ENCODE measurements around the gene COL15A1. TPM values are rescaled to one million over a fixed set of nuclear protein-coding genes. Genes with fewer than 3 reads are reported as not detected.

COL15A1 gene
- total RNA-seq, 2 donors from 2014 or later, result 6.0 to 16.0 TPM

DNA sequence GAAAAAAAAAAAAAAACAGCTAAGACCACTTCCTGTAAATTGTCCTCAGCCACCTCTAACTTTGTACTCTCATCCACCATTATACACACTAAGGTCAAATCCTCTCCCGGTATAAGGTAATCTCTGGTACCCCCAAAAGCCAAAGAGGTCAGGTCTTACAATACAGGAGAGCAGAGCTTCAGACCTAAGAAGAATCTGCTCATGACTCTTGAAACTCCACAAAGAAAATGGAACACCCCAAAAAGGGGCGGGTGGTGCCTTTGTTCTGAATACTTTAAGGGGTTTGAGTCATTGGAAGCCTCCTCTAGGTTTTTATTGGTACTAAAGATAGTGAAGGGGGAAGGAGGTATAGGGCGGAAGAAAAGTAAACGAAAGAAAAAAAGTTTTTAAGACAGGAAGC, 69.8 kb downstream of the COL15A1 start:
- intact Hi-C loops (cut with DNase I), result no loop called here
- H3K27ac ChIP-seq, result no peak overlapping the region
- no peaks in the 10 kb centered on the region for H3K9me3 ChIP-seq
- H3K36me3 ChIP-seq, result no peaks in the 10 kb centered on the region
- TF ChIP-seq, protein P1, sequence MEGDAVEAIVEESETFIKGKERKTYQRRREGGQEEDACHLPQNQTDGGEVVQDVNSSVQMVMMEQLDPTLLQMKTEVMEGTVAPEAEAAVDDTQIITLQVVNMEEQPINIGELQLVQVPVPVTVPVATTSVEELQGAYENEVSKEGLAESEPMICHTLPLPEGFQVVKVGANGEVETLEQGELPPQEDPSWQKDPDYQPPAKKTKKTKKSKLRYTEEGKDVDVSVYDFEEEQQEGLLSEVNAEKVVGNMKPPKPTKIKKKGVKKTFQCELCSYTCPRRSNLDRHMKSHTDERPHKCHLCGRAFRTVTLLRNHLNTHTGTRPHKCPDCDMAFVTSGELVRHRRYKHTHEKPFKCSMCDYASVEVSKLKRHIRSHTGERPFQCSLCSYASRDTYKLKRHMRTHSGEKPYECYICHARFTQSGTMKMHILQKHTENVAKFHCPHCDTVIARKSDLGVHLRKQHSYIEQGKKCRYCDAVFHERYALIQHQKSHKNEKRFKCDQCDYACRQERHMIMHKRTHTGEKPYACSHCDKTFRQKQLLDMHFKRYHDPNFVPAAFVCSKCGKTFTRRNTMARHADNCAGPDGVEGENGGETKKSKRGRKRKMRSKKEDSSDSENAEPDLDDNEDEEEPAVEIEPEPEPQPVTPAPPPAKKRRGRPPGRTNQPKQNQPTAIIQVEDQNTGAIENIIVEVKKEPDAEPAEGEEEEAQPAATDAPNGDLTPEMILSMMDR (IDR thresholded peaks at IDR 0.05), result no peak
- H3K27me3 ChIP-seq, result no peaks in the 10 kb centered on the region
- H3K4me3 ChIP-seq, result no peak overlapping the region
- H3K9ac ChIP-seq (ENCODE audit: low read depth in 2 of 2, low read length in 2 of 2), result no peak overlapping the region
- DNase-seq, result no peak
- no peaks in the 10 kb centered on the region for H3K4me1 ChIP-seq

DNA sequence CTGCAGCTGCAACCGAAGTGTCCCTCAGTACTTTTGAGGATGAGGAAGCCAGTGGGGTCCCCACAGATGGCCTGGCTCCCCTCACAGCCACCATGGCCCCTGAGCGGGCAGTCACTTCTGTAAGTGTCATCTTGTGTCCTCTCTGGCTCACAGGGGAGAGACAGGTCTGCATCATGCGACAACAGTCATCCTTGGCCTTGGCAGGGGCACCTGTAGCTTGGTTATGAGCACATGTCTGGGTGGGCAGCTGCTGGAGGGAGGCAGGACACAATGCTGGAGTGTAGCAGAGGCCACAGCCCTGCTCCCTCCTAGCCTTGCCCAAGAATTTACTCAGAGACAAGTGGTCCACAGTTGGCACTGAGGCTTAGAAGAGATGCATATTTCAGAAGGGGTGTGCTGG, 71.7 kb downstream of the COL15A1 start:
- H3K9ac ChIP-seq (ENCODE audit: low read depth in 2 of 2, low read length in 2 of 2), result no peak overlapping the region
- no peaks in the 10 kb centered on the region for H3K27me3 ChIP-seq
- H3K9me3 ChIP-seq, result no peaks in the 10 kb centered on the region
- DNase-seq, result no peak
- H3K27ac ChIP-seq, result no peak overlapping the region
- no peak overlapping the region for H3K4me3 ChIP-seq
- H3K4me1 ChIP-seq, result no peaks in the 10 kb centered on the region
- no peaks in the 10 kb centered on the region for H3K36me3 ChIP-seq
- intact Hi-C loops (cut with DNase I), result no loop called here
- TF ChIP-seq, protein P1 (IDR thresholded peaks at IDR 0.05), result no peak

DNA sequence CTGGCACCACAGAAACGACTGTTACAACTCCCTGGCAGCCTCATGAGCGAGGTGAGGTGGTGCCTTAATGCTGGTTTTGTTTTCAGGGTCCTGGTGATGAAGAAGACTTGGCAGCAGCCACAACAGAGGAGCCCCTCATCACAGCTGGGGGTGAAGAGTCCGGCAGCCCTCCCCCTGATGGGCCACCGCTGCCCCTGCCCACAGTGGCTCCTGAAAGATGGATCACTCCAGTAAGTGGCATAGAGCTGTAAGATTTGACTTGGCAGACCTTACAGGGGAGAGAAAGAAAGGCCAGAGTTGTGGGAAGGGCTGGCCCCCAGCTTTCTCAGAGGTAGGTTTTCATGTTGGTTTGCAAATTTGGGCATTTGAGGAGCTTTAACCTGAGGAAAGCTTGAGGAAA, 72.2 kb downstream of the COL15A1 start:
- intact Hi-C loops (cut with DNase I), result no loop called here
- no peak overlapping the region for H3K9ac ChIP-seq (ENCODE audit: low read depth in 2 of 2, low read length in 2 of 2)
- peak; percentile 7 for DNase-seq
- no peaks in the 10 kb centered on the region for H3K4me1 ChIP-seq
- H3K4me3 ChIP-seq, result no peak overlapping the region
- H3K27ac ChIP-seq, result no peak overlapping the region
- no peaks in the 10 kb centered on the region for H3K27me3 ChIP-seq
- TF ChIP-seq, protein P1 (IDR thresholded peaks at IDR 0.05), result no peak
- H3K9me3 ChIP-seq, result no peaks in the 10 kb centered on the region
- no peaks in the 10 kb centered on the region for H3K36me3 ChIP-seq

DNA sequence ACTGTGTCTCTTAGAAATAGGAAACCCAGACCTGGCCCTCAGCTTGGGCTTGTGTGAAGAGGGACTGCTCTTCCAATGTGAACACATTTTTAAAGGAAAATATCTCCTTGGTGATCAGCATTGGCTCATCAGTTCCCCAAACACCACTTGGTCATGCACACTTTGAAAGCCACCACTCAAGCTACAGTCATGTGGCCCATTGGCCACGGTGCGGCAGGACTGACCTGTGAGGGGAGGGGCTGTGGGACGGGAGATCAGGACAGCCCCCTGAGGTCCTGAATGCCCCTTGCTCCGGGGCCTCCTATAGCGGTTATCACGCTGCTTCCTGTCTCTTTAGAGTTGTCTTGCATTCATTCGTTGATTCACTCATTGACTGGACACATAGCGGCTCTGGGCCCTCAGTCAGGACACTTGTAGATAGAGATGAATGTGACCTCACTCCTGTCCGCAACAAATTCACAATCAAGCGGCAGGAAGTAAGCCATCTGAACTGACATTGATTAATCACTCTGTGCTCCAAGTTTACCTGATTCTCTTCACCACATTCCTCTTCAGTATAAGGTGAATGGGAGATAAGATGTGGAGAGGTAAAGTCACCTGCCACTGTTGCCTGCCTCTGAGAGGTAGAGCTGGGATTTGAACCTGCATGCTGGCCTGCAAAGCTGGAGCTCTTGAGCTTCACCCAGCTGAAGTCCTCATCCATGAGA, 73.1 kb downstream of the COL15A1 start:
- Histone ChIP-seq H3K4me3 (no peak overlapping the region), H3K9ac (ENCODE audit: low read depth in 2 of 2, low read length in 2 of 2) (peak overlapping the region in 1 of 2 donors; percentile 17), H3K4me1 (no peaks in the 10 kb centered on the region), H3K27ac (no peak overlapping the region), H3K9me3 (no peaks in the 10 kb centered on the region), H3K36me3 (no peaks in the 10 kb centered on the region), H3K27me3 (no peaks in the 10 kb centered on the region)
- intact Hi-C loops (cut with DNase I), result no loop called here
- DNase-seq, result peak; percentile 11
- TF ChIP-seq, protein P1 (IDR thresholded peaks at IDR 0.05), result no peak

DNA sequence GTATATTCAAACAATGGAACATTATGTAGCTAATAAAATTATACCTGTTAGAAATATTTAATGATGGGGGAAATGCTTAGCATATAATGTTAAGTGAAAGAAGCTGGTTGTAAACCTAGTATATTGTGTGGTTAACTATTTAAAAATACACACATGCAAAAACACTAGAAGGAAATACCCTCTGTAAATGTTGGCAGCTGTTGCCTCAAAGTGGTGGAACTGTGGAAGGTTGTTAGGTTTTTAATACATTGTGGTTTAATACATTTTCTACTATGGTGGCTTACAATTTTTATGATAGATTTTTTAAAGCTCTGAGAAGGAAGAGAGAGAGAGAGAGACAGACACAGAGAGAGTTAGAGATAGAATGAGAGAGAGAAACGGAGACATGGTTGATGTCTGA, 74.9 kb downstream of the COL15A1 start:
- no peaks in the 10 kb centered on the region for H3K4me1 ChIP-seq
- no peak overlapping the region for H3K27ac ChIP-seq
- intact Hi-C loops (cut with DNase I), result no loop called here

More for the DNA sequence above, 74.9 kb downstream of the COL15A1 start:
- no peak overlapping the region for H3K4me3 ChIP-seq
- H3K36me3 ChIP-seq, result no peaks in the 10 kb centered on the region
- H3K27me3 ChIP-seq, result no peaks in the 10 kb centered on the region
- no peak overlapping the region for H3K9ac ChIP-seq (ENCODE audit: low read depth in 2 of 2, low read length in 2 of 2)
- DNase-seq, result no peak
- TF ChIP-seq, protein P1 (IDR thresholded peaks at IDR 0.05), result no peak
- H3K9me3 ChIP-seq, result no peaks in the 10 kb centered on the region

Measured in colonic mucosa (tissue), 4 donors.